GM12865 (cell line): ENCODE measurements around the gene MOG.
"Not testable (repeated sequence)": the region's sequence is repeated elsewhere in the genome, so short reads cannot be mapped to it uniquely, and the experiment has no call there.

Experiments
- DNase-seq: peaks from one replicate; pipeline ENCODE4 v3.0.0; 2010; ENCODE audit warnings: low read depth
- H3K4me3 ChIP-seq: 2 replicates; pipeline ENCODE4 v1.5.1; 2011; ENCODE audit warnings: mild to moderate bottlenecking, low read depth, low read length, control low read depth
- TF ChIP-seq, protein P1 (sequence below): IDR thresholded peaks from 2 replicates; pipeline ENCODE4 v1.5.1; 2011; ENCODE audit warnings: low read length, control low read depth, low read depth, inconsistent platforms; ENCODE audit not compliant: insufficient read depth; ENCODE audit errors: missing control alignments

MOG gene

DNA sequence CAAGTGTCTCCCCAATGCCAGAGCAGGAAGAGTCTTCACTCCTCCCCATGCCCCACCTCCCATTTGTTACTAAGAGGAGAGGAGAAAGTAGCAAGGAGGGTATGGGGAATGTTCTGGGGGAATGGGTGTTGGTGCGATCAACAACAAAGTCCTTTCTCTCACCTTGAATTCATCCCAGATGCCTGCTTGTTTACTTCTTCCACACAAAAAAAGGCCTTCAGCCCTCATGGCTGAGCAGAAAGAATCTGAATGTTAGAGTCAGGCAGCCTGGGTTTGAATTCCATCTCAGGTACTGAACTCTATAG, 9.9 kb downstream of the MOG start:
- DNase-seq = no peak
- no peak overlapping the region for H3K4me3 ChIP-seq

GRCh38 chr6:29667158-29667557, 10.3 kb downstream of the MOG start:
- no peak for DNase-seq
- TF ChIP-seq, protein P1, sequence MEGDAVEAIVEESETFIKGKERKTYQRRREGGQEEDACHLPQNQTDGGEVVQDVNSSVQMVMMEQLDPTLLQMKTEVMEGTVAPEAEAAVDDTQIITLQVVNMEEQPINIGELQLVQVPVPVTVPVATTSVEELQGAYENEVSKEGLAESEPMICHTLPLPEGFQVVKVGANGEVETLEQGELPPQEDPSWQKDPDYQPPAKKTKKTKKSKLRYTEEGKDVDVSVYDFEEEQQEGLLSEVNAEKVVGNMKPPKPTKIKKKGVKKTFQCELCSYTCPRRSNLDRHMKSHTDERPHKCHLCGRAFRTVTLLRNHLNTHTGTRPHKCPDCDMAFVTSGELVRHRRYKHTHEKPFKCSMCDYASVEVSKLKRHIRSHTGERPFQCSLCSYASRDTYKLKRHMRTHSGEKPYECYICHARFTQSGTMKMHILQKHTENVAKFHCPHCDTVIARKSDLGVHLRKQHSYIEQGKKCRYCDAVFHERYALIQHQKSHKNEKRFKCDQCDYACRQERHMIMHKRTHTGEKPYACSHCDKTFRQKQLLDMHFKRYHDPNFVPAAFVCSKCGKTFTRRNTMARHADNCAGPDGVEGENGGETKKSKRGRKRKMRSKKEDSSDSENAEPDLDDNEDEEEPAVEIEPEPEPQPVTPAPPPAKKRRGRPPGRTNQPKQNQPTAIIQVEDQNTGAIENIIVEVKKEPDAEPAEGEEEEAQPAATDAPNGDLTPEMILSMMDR = no peak
- H3K4me3 ChIP-seq = no peak overlapping the region

More for the DNA sequence above, 9.9 kb downstream of the MOG start:
- TF ChIP-seq, protein P1 = no peak

DNA sequence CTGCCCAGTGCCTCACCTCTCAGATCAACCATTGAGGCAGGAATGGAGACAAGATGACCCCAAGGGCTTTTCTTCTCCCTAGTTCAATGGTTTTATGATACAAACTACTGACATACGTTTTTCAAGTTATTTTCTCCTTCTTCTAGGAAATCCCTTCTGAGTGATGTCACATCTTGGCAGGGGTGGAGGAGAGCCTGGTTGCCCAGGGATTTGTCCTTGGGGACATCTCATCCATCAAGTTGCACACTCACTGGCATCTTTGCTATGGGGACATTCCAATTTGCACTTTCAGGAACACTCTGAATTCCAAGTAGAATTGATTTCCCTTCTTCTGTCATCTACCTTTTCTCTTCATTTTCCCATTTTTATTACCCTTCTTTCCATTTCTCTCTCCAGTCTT, 14.1 kb downstream of the MOG start:
- TF ChIP-seq, protein P1 = no peak
- H3K4me3 ChIP-seq = no peak overlapping the region
- DNase-seq = no peak

GRCh38 chr6:29672116-29672515, 15.2 kb downstream of the MOG start:
- not testable (repeated sequence) for DNase-seq, H3K4me3 ChIP-seq

DNA sequence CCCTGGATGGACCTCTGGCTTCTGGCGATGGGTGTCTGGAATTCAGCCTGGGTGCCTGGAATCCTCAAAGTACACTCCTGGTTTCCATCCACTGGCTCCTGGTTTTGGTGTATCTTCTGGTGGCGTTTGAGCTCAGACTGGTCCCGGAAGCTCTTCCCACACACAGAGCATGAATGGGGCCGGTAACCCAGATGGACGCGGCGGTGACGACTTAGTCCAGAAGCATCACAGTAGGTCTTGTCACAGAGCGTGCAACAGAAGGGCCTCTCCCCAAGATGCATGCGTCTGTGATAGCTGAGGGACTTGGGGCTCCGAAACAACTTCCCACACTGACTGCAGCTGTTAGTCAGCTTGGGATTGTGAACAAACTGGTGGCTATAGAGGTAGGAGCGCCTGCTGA, 16.3 kb downstream of the MOG start:
- no peak for DNase-seq
- TF ChIP-seq, protein P1 = no peak
- H3K4me3 ChIP-seq = no peak overlapping the region

DNA sequence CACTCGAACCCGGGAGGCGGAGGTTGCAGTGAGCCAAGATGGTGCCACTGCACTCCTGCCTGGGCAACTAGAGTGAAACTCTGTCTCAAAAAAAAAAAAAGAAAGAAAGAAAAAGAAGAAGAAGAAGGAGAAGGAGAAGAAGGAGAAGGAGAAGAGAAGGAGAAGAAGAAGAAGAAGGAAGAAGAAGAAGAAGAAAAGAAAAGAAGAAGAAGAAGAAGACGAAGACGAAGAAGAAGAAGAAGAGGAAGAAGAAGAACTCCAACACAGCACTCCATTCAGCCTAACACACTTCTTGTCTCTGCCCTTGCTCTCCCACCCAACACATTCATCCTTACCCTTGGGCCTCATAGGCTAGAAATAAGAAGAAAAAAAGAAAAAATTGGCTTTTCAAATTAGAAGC, 17.1 kb downstream of the MOG start:
- no peak for DNase-seq
- TF ChIP-seq, protein P1 = no peak
- H3K4me3 ChIP-seq = no peak overlapping the region

DNA sequence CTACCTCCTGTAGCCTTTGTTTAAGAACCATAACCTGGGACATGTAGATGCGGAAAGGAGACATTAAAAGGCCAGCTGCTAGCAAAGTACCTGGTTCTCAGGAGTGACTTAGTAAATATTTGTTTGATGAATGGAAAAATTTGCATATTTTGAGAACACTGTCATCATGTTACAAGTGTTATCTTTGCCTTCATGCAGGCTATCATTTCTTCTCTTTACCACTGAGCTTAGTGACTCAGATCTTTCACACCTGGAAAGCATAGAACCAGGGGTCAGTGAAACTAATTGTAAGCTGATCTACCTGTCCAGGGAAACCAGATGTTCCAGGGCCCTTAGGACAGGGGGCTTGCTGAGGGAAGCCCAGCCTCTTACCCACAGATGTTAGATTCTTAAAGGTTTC, 18.7 kb downstream of the MOG start:
- DNase-seq = no peak
- H3K4me3 ChIP-seq = no peak overlapping the region
- TF ChIP-seq, protein P1 = no peak

DNA sequence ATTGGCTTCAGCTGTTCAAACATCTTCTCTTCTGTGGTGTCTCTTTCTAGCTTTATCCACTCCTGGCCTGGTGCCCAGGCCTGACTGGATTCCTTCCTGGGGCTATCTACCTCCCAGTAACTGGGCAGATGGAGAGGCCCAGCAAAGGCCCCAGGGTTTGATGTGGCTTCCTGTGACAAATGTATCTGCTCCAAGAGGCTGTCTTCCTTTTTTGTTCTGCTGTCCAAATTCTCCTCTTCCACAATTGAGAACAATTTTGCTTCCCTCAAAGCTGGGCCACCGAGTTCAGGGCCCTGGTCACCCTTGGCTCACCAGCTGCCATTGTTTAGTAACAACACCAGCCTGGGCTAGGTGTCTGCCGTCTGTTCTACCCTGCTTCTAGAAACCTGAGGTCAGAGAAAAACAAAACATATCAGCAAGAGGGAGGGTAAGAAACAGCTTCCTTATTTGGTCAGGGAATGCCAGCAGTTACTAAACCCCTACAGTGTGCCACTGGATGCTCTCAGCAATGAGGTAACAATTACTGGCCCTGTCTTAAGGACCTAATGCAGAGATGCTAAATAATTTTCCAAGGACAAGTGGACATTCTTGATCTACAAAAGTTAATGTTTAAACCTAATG, 20.2 kb downstream of the MOG start:
- TF ChIP-seq, protein P1 = no peak
- no peak for DNase-seq
- no peak overlapping the region for H3K4me3 ChIP-seq
